NCI-H146 treated with DMSO at 0.1 percent for 48 hours (cell line): ENCODE data around the gene PSMB10.
"Not testable (repeated sequence)": the region's sequence is repeated elsewhere in the genome, so short reads cannot be mapped to it uniquely, and the experiment has no call there.

Source experiments
- DNase-seq: peaks from one replicate; lab custom pipeline; 2025; ENCODE audit not compliant: unreplicated experiment; lab: John Stamatoyannopoulos, UW

Gene PSMB10

GRCh38 chr16:67927131-67927941, 9.3 kb downstream of the PSMB10 start:
- no peak for DNase-seq

GRCh38 chr16:67926181-67926750, 10.4 kb downstream of the PSMB10 start:
- DNase-seq: peak; percentile 69

GRCh38 chr16:67924140-67924906, 12.3 kb downstream of the PSMB10 start:
- no peak for DNase-seq

GRCh38 chr16:67923414-67924116, 13.1 kb downstream of the PSMB10 start:
- DNase-seq: no peak

- DNase-seq: no peak
These were observed 13.9 kb downstream of the PSMB10 start for GRCh38 chr16:67922740-67923139.

GRCh38 chr16:67922221-67922620, 14.4 kb downstream of the PSMB10 start:
- DNase-seq: no peak

- DNase-seq: no peak
These were observed 16.9 kb downstream of the PSMB10 start for GRCh38 chr16:67919622-67920221.

- DNase-seq: no peak
These were observed 18.8 kb downstream of the PSMB10 start for GRCh38 chr16:67917852-67918236.

- no peak for DNase-seq
These were observed 19.4 kb downstream of the PSMB10 start for GRCh38 chr16:67917140-67917851.

- no peak for DNase-seq
These were observed 20.6 kb downstream of the PSMB10 start for GRCh38 chr16:67915831-67916723.

GRCh38 chr16:67915496-67915769, 21.2 kb downstream of the PSMB10 start:
- not testable (repeated sequence) for DNase-seq

- DNase-seq: no peak
These were observed 21.7 kb downstream of the PSMB10 start for GRCh38 chr16:67914758-67915495.

GRCh38 chr16:67910158-67910557, 26.5 kb downstream of the PSMB10 start:
- DNase-seq: no peak

- DNase-seq: no peak
These were observed 27.5 kb downstream of the PSMB10 start for GRCh38 chr16:67909056-67909742.

- DNase-seq: no peak
These were observed 29.1 kb downstream of the PSMB10 start for GRCh38 chr16:67907397-67908180.

GRCh38 chr16:67902831-67903230, 33.8 kb downstream of the PSMB10 start:
- DNase-seq: no peak

- DNase-seq: no peak
These were observed 34.9 kb downstream of the PSMB10 start for GRCh38 chr16:67901734-67902133.
